HL-60 (cell line): ENCODE measurements around the gene GRID1.

Experiments used
- DNase-seq, 2 experiments: peaks; one replicate each; pipeline ENCODE4 v3.0.0-alpha.2; 2010 to 2020; ENCODE audit warnings: low read depth in 1 of 2, low spot score in 1 of 2
- H3K27ac ChIP-seq: fragments of 250-450 bp; sonication (Bioruptor Pico); replicated peaks from 2 replicates; pipeline ENCODE4 v1.5.1; 2020; ENCODE audit warnings: mild to moderate bottlenecking, moderate library complexity
- H3K27me3 ChIP-seq: fragments of 250-450 bp; sonication (Bioruptor Pico); 2 replicates; pipeline ENCODE4 v1.5.1; 2021; ENCODE audit warnings: mild to moderate bottlenecking, moderate library complexity; ENCODE audit not compliant: insufficient read depth, poor library complexity, severe bottlenecking
- H3K4me3 ChIP-seq: replicated peaks from 2 replicates; pipeline ENCODE4 v1.5.1; 2011; ENCODE audit warnings: mild to moderate bottlenecking, control low read depth, low read length; ENCODE audit not compliant: insufficient read depth
- CTCF ChIP-seq: IDR thresholded peaks from one replicate; pipeline ENCODE4 v1.5.1; 2011; ENCODE audit warnings: low read length, control low read depth, inconsistent platforms; ENCODE audit not compliant: insufficient read depth
- GABPA ChIP-seq: IDR thresholded peaks from 2 replicates; pipeline ENCODE4 v1.6.1; 2012; ENCODE audit warnings: low read depth
- POLR2AphosphoS5 ChIP-seq: IDR thresholded peaks from 2 replicates; pipeline ENCODE4 v1.6.1; 2012; ENCODE audit warnings: low read depth
- REST ChIP-seq: IDR thresholded peaks from 2 replicates; pipeline ENCODE4 v1.6.1; 2012; ENCODE audit warnings: low read depth; ENCODE audit not compliant: insufficient replicate concordance
- SPI1 ChIP-seq: IDR thresholded peaks from 2 replicates; pipeline ENCODE4 v1.6.1; 2012; ENCODE audit warnings: low read depth, mild to moderate bottlenecking, borderline replicate concordance

The GRID1 gene

GRCh38 chr10:86122646-86123045 lies 243.9 kb downstream of the GRID1 start:
- Histone ChIP-seq H3K27ac (no peak overlapping the region), H3K27me3 (no peaks in the 10 kb centered on the region), H3K4me3 (no peak overlapping the region)
- TF ChIP-seq GABPA: no peak
- TF ChIP-seq REST: no peak
- no peak for TF ChIP-seq CTCF
- TF ChIP-seq SPI1: no peak
- no peak for TF ChIP-seq POLR2AphosphoS5
- DNase-seq: no peak

- TF ChIP-seq CTCF (no peak), SPI1 (no peak)
- no peaks in the 10 kb centered on the region for H3K27me3 ChIP-seq
- DNase-seq: no peak
- H3K27ac ChIP-seq: no peak overlapping the region
- H3K4me3 ChIP-seq: no peak overlapping the region
These were observed 245.4 kb downstream of the GRID1 start for GRCh38 chr10:86121200-86121599.

- H3K27me3 ChIP-seq: no peaks in the 10 kb centered on the region
- H3K27ac ChIP-seq: no peak overlapping the region
- TF ChIP-seq GABPA (no peak), CTCF (no peak), SPI1 (no peak), REST (no peak), POLR2AphosphoS5 (no peak)
- no peak overlapping the region for H3K4me3 ChIP-seq
- no peak for DNase-seq
These were observed 249.5 kb downstream of the GRID1 start for GRCh38 chr10:86117051-86117450.

GRCh38 chr10:86113983-86114382 lies 252.6 kb downstream of the GRID1 start:
- Histone ChIP-seq H3K27ac (no peak overlapping the region), H3K4me3 (no peak overlapping the region), H3K27me3 (no peaks in the 10 kb centered on the region)
- DNase-seq: no peak
- TF ChIP-seq SPI1 (no peak), REST (no peak), POLR2AphosphoS5 (no peak), GABPA (no peak), CTCF (no peak)
